ENCODE measurements around the gene SYCP3.

Gene SYCP3

GRCh38 chr12:101706403-101706802 lies 32.9 kb downstream of the SYCP3 start:
- no peak for DNase-seq (ENCODE audit: low read depth)
- TF ChIP-seq CTCF (IDR thresholded peaks at IDR 0.05; ENCODE audit: low read depth, low read length, missing control alignments): no peak

GRCh38 chr12:101703487-101703886 lies 35.8 kb downstream of the SYCP3 start:
- no peak overlapping the region for H3K4me3 ChIP-seq (ENCODE audit: low read depth, low read length)
- no peak for DNase-seq (ENCODE audit: low read depth)
- TF ChIP-seq CTCF (IDR thresholded peaks at IDR 0.05; ENCODE audit: low read depth, low read length, missing control alignments): no peak

More at GRCh38 chr12:101706403-101706802, 32.9 kb downstream of the SYCP3 start:
- no peak overlapping the region for H3K4me3 ChIP-seq (ENCODE audit: low read depth, low read length)

GRCh38 chr12:101700299-101700820 lies 38.9 kb downstream of the SYCP3 start:
- H3K4me3 ChIP-seq (ENCODE audit: low read depth, low read length): no peak overlapping the region
- no peak for DNase-seq (ENCODE audit: low read depth)
- no peak for TF ChIP-seq CTCF (IDR thresholded peaks at IDR 0.05; ENCODE audit: low read depth, low read length, missing control alignments)

- no peak for TF ChIP-seq CTCF (IDR thresholded peaks at IDR 0.05; ENCODE audit: low read depth, low read length, missing control alignments)
- no peak overlapping the region; the same call in 1 of the 2 replicates for H3K4me3 ChIP-seq (ENCODE audit: low read depth, low read length)
- DNase-seq (ENCODE audit: low read depth): no peak
Measured at GRCh38 chr12:101698800-101699347, 40.4 kb downstream of the SYCP3 start.

GRCh38 chr12:101697930-101698799 lies 41.1 kb downstream of the SYCP3 start:
- TF ChIP-seq CTCF (IDR thresholded peaks at IDR 0.05; ENCODE audit: low read depth, low read length, missing control alignments): no peak
- H3K4me3 ChIP-seq (ENCODE audit: low read depth, low read length): peak overlapping the region; percentile 92
- DNase-seq (ENCODE audit: low read depth): peak; percentile 7

- no peak for TF ChIP-seq CTCF (IDR thresholded peaks at IDR 0.05; ENCODE audit: low read depth, low read length, missing control alignments)
- peak within 1 kb of the TSS; percentile 92 for H3K4me3 ChIP-seq (ENCODE audit: low read depth, low read length)
- peak; percentile 7 for DNase-seq (ENCODE audit: low read depth)
Measured at GRCh38 chr12:101697197-101697929, 41.9 kb downstream of the SYCP3 start, which contains the start of gene CHPT1. CHPT1 (plus strand) TSS chr12:101697640; CDS start chr12:101697862, 222 bp downstream.

Measured in GM12864 (cell line).